Bone marrow (tissue), 2 donors: Measurements from ENCODE around the gene CD320.
"Not testable (repeated sequence)": the region's sequence is repeated elsewhere in the genome, so short reads cannot be mapped to it uniquely, and the experiment has no call there.

ENCODE experiments used
- DNase-seq, 2 donors: peaks; one replicate each; lab custom pipeline; 2025; lab: John Stamatoyannopoulos, UW

CD320 gene

GRCh38 chr19:8333767-8334457 is 25.8 kb upstream of the CD320 start:
- DNase-seq: no peak

GRCh38 chr19:8332976-8333766 is 25.0 kb upstream of the CD320 start:
- DNase-seq: no peak

GRCh38 chr19:8331263-8331845 is 23.2 kb upstream of the CD320 start:
- no peak for DNase-seq

DNA sequence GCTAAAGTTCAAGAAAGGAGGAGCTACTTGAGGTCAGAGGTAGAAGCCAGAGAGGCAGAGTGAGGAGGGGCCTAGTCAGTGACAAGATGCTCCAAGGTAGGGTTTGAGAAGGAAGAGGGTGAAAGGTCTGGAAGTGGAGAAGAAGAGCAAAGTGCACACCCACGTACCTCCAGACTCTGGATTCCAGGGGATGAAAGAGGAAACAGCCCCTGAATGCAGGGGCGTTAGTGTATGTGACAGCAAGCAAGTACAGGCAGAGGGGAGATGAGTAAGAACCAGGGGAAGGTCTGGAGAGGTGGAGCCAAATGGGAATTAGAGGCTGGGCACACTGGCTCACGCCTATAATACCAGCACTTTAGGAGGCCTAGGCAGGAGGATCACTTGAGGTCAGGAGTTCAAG is 21.8 kb upstream of the CD320 start:
- DNase-seq: no peak

DNA sequence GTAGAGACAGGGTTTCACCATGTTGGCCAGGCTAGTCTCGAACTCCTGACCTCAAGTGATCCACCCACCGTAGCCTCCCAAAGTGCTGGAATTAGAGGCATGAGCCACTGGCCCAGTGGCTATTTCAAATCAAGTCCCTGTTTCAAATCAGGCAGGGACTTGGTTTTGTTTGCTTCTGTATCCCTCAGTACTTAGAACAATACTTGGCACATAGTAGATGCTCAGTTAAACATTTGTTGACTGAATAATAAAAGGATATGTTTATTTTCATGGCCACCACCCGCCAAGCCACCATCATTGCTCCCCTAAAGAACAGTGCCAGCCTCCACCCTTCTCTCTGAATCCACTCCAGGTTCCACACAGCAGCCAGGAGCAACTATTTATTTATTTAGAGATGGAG is 17.3 kb upstream of the CD320 start:
- no peak for DNase-seq

DNA sequence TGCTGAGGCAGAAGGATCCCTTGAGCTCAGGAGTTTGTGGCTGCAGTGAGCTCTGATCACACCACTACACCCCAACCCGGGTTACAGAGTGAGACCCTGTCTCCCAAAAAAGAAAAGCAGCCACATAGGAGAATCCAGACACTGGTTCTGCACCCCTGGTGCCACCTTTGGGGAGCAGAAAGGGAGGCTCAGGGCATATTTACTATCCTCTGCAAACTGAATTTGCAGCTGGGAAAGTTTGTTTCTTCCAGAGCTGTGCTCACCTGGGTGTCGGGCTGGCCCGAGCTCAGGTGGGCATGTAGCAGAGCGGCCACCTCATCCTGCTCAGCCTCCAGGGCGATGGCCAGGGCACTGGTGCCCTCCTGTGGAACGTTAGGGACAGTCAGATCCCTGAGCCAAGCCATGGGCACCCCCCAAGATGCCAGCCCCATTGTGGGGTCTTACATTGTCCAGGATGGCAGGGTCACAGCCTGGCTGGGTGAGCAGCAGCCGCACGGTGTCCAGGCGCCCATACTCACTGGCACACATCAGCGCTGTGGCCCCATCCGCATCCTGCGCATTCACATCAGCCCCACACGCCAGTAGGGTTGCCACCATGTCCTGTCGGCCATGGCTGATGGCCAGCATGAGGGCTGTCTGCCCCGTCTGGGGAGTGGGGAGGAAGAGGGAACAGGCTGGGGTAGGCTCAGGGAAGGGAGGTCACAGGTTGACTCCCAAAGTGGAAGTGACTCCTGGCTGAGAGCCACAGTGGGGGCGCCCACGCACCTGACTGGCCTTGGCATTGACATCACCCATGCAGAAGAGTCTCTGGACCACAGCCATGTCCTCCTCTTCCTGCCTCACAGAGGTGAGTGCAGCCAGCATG is 16.3 kb upstream of the CD320 start:
- DNase-seq: no peak

DNA sequence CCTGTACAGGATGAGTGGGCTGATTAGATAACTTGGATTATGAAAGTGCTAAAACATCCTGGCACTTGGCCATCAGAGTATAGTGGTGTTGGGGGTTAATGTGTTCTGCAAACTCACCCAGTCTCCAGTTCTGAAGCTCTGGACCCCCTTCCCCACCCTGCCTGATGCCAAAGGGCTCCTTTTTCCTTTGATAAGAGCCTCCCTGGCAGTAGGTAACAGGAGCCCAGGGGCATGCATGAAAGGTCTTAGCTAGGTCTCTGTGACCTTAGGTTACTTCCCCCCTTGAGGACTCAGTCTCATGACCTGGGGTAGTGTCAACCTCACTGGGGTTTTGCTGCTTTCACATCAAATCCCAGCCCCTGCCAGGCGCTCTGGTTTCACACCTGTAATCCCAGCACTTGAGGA is 15.6 kb upstream of the CD320 start:
- no peak for DNase-seq

DNA sequence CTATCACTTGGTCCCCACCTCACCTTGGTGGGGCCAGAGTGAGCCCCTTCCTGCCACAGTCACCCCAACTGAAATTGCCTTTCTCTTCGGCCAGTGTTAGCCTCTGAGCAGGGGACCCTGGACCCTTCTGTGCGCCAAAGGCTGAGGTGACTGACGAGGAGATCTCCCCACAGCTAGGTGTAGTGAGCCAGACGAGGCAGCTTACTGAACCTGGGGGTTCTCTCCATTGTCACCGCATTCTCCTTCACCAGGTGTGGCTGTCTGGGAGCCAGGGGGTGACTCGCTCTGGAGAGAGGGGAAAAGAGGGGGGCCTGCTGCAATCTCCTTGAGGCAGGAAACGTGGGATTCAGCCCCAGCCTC is 14.5 kb upstream of the CD320 start:
- DNase-seq: no peak

GRCh38 chr19:8321986-8322637 is 14.0 kb upstream of the CD320 start:
- no peak for DNase-seq

GRCh38 chr19:8321067-8321985 is 13.2 kb upstream of the CD320 start, which contains the start of the genes NDUFA7 and RPS28:
NDUFA7 (minus strand) TSS chr19:8321375; CDS start chr19:8321358, 17 bp downstream.
RPS28 (plus strand) TSS chr19:8321496; CDS start chr19:8321531, 35 bp downstream.
- peak; percentile 94 to 96 for DNase-seq

DNA sequence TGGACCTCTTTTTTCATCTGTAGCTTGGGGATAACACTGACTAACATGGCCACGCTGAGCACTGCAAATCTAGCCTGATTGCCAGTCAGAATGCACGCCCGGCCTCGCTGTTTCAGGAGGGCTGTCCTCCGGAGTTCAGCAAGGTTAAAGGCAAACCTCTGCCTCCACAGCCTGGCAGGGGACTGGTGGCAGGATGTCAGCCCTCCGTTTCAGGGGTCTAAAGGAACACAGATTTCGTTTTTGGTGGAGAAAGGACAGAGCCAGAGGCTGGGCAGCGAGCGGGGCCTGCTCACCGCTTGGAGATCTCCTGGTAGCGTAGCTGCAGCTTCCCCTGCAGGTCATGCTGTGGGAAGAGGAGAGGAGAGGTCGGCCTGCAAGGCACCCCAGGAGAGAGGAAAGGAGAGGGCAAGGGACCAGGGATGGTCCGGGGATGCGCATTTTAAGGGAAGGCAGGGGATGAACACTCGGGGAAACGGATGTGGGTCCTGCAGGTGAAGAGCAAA is 12.5 kb upstream of the CD320 start:
- no peak for DNase-seq

DNA sequence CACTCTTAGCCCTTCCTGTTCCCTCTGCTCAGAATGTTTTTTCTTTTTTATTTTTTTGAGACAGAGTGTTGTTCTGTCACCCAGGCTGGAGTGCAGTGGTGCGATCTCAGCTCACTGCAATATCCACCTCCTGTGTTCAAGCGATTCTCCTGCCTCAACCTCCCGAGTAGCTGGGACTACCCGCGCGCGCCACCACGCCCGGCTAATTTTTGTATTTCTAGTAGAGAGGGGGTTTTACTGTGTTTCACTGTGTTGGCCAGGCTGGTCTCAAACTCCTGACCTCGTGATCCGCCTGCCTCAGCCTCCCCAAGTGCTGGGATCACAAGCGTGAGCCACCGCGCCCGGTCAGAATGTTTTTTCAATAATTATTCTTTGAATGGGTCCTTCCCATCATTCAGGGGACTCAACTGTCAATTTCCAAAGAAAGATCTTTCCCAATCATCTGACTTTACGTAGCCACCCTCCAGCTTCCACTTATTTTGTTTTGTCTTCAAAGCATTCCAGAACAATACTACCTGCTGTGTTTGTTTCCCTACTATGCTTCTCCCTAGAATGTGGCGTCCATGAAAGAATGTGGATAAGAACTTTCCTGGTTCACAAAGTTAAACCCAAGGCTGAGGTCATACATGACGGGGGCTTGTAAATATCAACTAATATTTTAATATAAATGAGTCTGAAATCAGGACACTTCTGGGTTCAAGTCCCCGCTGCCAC is 11.8 kb upstream of the CD320 start:
- no peak for DNase-seq

DNA sequence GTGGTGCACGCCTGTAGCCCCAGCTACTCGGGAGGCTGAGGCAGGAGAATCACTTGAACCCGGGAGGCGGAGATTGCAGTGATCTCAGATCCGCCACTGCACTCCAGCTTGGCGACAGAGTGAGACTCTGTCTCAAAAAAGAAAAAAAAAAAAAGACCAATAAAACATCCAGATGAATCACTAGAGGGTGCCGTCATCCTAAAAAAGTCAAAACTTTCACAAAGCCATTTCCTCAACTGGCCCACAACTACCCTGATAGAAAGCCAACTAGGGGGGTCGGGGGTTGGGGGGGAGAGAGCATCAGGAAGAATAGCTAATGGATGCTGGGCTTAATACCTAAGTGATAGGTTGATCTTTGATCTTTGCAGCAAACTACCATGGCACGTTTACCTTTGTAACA is 10.7 kb upstream of the CD320 start:
- not testable (repeated sequence) for DNase-seq

- no peak for DNase-seq
Observed at GRCh38 chr19:8316351-8317125, 8.4 kb upstream of the CD320 start.

DNA sequence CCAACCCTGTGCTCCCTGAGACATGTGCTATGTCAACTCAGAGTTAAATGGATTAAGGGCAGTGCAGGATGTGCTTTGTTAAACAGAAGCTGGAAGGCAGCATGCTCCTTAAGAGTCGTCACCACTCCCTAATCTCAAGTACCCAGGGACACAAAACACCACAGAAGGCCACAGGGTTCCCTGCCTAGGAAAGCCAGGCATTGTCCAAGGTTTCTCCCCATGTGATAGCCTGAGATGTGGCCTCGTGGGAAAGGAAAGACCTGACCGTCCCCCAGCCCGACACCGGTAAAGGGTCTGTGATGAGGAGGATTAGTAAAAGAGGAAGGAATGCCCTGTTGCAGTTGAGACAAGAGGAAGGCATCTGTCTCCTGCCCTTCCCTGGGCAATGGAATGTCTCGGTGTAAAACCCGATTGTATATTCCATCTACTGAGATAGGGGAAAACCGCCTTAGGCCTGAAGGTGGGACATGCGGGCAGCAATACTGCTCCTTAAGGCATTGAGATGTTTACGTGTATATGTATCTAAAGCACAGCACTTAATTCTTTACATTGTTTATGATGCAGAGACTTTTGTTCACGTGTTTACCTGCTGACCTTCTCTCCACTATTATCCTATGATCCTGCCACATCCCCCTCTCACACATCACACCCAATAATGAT is 7.0 kb upstream of the CD320 start:
- DNase-seq: not testable (repeated sequence)

DNA sequence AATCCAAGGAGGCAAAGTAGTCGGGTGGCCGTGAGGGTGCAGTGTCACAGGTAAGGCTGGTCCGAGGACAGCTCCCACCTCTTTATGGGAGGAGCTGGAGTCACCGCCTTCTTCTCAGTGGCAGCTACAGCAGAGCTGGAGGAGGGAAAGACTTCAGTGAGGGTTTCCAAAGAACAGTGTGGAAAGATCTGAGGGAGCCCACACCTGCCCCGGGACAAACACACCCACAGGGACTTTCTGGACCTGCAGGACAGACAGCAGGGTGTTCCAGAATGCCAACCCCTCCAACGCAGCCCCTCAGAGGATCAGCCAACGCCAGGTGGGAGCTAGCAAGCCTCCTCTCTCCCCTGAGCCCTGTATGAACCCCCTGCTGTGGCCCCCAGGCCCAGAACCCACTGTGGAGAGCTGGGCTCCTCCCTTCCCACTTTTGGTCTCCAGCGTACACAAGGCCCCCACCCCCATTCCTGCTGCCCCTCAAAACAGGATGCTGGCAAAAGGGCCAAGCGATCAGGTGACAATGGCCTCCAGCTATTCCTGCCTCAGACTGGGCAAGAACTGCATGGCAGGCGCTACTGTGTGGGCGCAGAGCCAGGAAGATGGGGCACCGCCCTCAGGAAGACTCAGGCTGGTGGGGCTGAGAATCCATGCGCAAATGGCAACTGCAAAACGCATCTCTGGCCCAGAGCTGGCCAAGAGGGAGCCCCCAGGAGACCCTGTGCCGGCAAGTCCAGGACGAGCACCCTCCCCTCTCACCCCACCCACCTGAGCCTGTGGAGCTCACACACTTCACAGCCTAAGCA is 3.5 kb upstream of the CD320 start:
- no peak for DNase-seq

GRCh38 chr19:8310342-8311055 is 2.3 kb upstream of the CD320 start:
- DNase-seq: no peak
